Measurements from ENCODE around the gene LRRN4CL. TPM values are rescaled to one million over a fixed set of nuclear protein-coding genes. Genes with fewer than 3 reads are reported as not detected.
"Not testable (repeated sequence)": the region's sequence is repeated elsewhere in the genome, so short reads cannot be mapped to it uniquely, and the experiment has no call there.

LRRN4CL gene
- total RNA-seq, 1 experiment from 2014 or later: 0.14 TPM

DNA sequence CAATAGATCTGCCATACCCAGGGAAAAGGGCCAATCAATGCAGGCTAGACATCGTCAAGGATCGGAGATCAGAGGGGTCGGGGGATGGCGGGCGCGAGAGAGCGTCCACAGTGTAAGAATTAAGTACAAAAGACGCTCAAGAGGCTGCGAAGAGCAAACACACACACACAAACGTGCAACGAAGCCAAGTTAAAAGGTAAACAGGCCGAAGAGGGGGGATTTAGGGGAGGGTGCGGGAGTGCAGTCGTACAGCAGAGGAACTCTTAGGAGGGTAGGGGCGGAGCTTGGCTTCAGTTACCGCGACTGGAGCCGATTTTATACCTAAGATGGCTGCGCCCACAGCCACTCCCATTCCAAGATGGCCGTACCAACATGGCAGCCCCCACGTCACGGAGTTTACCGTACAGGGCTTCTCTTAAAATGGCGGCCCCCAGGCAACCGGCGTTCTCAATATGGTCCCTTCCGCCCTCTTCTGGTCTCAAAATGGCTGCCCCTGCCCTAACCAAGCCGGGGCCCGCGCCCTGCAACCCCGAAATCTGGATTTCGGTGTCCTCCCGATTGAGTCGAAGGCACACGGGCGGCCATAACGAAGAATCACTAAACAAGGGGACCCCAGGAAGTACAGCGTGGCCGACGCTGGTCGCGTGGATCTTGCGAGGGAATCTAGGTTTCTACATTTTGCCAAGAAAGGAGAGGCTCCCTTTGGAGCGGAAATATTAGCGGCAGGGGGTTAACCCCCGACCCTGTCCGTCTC is 20.1 kb upstream of the LRRN4CL start:
- peak; percentile 97 for DNase-seq (ENCODE audit: low spot score)

DNA sequence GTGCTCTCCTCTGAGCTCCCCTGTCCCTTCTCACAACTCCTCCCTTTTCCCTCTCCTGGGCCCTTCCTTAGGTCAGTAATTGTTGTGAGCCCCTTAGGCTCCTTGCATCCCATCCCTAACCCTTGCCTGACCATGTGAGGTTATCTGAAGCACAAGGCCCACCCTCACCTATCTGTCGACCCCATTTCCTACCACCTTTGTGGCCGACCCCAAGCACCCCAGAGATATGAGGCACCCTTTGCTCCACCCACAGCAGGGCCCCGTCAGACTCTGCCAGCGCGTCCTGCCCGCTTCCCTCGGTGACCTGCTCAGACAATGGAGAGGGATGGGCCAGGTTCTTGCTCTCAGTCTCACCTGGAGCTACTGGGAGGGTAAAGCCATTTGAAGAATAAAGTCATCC is 19.5 kb upstream of the LRRN4CL start:
- DNase-seq (ENCODE audit: low spot score): no peak

DNA sequence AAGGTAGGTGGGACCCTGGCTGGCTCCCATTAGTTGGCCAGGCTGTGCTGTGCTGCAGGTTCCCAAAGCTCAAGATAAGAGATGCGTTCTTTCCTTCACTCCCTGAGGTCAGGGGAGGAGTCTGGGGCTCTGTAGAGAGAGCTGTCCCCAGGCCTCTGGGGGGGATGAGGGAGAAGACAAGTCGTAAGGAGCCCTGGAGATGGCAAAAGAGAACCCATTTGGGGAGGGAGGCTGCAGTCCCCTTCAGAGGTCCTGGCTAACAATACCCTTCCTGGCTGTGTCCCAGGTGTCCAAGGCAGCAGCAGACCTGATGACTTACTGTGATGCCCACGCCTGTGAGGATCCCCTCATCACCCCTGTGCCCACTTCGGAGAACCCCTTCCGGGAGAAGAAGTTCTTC is 19.1 kb upstream of the LRRN4CL start:
- no peak for DNase-seq (ENCODE audit: low spot score)

DNA sequence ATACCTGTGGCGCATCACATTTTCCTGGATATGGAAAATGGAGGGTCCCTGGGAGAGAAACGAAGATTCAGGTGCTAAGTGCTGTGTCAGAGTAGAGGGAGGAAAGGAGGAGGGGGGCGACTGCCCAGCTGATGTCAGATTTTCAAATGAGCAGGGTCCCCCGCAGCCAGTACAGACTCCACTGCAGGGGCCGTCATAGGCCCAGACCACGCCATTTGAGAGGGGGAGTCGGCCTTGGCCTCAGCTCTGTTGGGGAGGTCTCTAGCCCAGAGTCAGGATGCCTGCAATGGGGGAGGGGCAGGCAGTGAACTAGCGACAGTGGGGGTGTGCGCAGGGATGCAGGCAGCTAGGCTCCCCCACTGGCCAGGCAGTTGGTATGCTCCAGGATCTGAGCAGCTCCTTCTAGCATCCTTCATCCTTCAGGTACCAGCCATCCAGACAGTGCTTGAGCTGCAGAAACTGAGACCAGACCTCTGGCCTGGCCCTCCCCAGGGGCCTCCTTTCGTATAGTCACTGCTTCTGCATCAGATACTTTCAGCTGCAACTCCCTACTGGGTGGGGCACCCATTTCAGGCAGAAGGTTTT is 18.0 kb upstream of the LRRN4CL start, which contains the start of the genes BSCL2 and GNG3:
Gene BSCL2, minus strand, starts transcription at position 148 of the 585 bp plus-strand sequence. CDS start 229 bp downstream, outside the sequence.
Gene GNG3, plus strand, starts transcription at position 400 of the 585 bp plus-strand sequence. CDS start 620 bp downstream, outside the sequence.
- no peak for DNase-seq (ENCODE audit: low spot score)

DNA sequence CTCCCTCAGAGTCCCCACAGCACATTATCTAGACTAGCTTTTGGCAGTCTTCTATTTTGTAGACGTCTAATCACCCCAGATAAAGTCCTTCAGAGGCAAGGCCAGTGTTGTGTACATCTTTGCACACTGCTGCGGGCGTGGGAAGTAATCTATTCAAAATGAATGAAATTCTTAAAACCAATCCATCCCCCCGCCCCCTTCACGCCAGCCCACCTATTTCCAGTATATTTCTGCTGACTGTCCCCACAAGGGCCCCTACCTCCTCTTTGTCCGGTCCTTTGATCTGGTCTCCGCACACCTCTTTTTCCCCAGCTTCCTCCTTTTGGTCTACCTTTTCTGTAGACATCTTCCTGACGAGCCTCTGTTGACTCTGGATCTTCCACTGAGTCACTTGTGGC is 17.5 kb upstream of the LRRN4CL start:
- no peak for DNase-seq (ENCODE audit: low spot score)

DNA sequence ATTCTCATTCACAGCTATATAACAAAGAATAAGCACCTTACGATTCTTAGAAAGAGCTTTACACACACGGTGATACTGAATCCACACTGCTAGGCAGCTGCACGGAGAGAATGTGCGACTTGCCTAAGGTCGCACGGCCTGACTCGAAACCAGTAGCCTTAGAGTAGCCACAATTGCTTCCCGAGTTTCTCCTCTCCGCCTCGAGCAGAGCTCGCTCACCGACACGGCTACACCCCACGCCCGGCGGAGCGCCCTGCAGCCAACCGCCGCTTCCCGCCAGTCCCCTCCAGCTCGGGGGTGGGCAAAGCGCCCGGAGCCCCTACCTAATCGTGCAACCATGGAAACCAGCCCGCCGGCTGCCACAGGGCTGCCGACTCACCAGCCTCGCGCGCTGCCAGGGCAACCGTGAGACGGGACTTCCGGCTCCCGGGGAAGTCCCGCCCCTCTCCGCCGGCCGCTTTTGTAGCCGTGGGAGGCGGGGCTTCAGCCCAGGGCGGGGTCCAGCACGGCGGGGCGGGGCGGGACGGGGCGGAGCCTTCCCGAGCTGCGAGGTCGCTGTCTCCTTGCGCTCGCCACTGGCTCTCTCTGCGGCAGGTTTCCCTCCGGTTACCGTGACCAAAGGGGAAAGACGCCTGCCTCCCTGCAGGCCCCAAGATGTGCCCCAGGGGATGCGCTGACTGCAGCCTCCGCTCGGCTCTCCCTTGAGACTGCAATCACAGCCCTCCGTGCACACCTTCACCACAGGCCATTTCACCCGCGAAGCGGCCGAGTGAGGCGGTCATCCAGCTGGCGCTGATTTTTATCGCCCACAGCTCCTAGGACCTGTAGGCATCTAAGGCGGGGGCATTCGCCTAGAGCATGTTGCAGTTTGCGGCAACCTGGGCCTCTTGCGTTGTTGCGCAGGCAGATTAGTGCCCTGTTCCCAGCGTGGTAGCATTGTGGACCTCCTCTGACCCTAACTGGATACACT is 16.8 kb upstream of the LRRN4CL start:
- peak; percentile 86 for DNase-seq (ENCODE audit: low spot score)

DNA sequence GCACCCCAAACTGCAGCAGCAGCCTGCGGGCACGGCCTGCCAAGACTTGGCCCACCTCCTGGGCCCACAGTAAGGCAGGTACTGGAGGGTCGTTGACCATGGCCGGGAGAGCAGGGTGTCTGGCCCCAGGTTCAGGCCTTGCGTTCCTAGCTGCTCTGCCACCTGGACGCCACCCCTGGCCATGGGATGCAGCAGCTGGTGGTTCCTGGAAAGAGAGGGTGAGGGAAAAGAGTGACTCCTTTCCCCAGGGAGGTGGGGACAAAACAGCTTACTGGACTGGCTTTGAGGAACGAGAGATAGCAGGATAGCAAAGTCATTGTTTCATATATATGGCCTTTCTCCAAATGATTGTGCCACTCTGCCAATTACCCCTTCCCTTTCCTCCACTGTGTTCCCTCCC is 16.1 kb upstream of the LRRN4CL start:
- peak; percentile 28 for DNase-seq (ENCODE audit: low spot score)

DNA sequence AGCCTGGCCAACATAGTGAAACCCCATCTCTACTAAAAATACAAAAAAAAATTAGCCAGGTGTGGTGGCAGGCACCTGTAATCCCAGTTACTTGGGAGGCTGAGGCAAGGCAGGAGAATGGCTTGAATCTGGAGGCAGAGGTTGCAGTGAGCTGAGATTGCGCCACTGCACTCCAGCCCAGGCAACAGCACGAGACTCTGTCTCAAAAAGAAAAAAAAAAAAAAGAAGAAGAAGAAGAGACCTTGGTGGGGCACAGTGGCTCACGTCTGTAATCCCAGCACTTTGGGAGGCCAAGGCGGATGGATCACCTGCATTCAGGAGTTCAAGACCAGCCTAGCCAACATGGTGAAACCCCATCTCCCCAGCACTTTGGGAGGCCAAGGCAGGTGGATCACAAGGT is 14.6 kb upstream of the LRRN4CL start:
- not testable (repeated sequence) for DNase-seq (ENCODE audit: low spot score)

DNA sequence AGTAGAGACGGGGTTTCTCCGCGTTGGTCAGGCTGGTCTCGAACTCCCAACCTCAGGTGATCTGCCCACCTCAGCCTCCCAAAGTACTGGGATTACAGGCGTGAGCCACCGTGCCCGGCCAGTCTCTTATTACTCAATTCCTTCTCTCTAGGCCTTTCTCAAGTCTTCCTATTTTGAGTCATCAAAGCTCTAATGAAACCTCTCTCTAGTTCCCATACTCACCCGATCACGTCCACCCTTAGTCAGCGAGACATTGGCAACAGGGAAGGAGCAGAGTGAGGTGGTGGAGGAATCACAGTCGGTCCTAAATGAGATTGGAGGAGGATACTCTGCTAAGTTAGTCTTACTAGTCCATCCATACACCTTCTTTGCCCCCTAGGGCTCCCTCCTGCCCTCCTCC is 12.9 kb upstream of the LRRN4CL start:
- DNase-seq (ENCODE audit: low spot score): no peak

DNA sequence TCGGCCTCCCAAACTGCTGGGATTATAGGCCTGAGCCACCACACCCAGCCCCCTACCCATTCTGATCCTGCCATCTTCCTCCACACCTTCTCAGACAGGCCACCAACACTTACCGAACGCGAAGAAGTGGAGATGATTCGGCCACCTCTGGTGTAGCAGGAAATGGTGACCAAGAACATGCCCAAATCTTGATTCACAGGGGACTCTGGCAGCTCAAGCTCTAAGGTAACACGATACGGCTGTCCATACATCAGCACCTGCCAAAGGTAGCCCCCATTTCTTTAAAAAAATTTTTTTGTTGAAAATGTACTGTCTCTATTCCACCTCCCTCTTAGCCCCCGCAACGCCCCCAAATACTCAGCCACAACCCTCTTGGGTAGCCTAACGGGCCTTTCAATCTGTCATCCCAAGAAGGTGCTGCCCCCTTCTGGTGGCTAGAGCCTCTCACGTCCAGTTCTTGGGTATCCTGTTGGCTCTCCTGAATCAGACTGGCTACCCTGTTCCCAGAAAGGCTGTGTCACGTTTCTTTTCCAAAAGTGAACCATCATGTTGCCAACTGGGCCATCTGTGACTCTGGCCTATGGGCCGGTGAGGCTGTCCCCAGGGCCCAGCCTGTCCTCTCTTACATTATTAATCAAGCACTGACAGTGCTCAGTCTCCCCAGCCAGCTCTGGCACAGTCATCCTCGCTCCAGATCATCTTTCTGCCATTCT is 5.3 kb upstream of the LRRN4CL start:
- peak; percentile 70 for DNase-seq (ENCODE audit: low spot score)

DNA sequence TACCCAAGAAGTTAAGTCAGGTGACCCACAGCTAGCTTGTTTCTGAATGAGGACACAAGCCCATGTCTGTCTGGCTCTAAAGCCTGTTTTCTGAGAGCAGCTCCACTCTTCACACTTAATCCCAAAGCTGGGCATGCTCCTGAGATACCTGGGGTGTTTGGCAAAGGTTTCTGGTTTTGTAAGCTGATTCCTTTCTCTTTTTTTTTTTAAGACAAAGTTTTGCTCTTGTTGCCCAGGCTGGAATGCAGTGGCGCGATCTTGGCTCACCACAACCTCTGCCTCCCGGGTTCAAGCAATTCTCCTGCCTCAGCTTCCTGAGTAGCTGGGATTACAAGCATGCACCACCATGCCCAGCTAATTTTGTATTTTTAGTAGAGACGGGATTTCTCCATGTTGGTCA is 4.3 kb upstream of the LRRN4CL start:
- not testable (repeated sequence) for DNase-seq (ENCODE audit: low spot score)

DNA sequence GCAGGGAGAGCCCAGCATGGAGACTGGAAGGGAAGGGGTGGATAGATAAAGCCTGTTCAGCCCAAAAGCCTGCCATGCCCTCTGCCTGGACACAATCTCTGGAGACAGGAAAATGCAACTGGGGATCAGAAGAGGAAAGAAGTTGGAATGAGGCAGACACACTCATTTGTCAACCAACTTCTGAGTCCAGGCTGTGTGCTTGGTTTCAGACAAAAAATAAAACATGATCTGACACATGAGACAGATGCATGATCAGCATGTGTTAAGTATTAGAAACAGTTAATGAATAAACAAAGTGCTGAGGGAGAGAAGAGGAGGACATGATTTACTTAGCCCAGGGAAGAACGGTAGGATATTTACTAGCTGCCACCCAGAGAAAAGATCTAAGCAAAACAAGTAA is 839 bp downstream of the LRRN4CL start:
- DNase-seq (ENCODE audit: low spot score): no peak

DNA sequence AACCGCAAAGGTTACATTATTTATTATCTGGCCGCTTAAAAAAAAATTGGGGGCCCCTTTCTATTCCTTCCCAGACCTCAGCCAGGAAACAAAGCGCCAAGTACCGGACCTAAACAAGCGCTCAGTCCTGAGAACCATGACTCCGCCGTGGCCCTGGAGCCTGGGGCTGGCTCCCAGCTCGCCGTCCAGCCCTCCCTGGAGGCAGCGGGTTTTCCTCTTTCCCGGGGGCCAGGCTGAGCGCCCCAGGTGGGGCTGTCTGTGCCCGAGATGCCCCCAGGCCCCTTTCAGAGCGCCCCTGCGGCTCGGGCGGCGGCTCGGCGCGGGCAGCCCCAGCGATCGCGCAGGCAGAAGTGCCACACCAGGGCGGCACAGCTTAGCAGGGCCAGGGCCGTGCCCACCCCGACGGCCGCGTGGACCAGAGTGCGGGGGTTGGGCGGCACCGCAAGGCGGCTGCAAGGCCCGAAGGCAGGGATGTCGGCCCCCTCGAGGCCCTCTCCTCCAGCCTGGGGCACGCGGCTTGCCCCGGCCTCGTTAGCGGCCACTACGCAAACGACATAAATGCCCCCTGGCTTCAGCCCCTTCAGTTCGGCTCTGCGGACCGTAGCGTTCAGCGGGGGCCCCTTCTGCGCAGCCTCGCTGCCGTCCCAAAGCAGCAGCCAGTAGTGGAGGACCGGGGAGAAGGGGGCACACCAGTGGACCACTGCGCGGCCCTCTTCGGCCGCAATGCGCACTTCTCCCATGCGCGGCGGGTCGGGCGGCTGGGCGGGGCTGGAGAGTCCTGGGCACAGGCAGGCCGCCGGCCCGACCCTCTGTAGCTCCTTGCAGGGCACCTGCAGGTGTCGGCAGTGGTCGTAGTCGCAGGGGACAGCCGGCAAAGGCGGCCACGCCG is 1.6 kb downstream of the LRRN4CL start:
- no peak for DNase-seq (ENCODE audit: low spot score)

DNA sequence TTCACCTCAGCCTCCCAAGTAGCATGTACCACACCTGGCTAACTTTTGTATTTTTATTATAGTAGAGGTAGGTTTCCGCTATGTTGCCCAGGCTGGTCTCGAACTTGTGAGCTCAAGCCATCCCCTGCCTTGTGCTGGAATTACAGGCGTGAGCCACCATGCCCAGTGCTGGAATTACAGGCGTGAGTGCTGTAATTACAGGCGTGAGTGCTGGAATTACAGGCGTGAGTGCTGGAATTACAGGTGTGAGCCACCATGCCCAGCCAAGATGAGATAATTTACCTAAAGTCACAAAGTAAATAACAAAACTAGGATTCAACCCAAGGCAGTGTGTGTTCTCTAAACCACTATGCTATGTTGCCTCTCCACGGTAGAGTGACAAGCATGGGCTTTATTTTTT is 6.8 kb downstream of the LRRN4CL start:
- DNase-seq (ENCODE audit: low spot score): no peak

DNA sequence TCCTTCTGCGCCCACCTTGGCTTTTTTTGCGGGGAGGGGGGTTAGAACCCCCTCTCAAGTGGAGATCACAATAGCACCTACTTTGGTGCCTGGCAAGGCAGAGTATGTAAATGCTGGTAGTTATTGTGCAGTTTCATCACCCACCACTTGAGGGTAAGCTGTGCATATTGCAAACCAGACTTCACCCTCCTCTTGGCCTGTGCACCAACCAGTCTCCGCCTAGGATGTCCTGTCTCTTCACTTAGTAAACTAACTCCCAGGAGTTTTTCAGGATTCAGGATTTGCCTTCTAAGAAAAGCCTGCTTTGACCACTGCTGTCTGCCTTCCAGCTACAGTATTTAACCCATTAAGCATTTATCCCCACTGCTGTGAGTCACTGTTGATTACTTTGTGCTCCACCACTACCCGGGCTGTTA is 8.5 kb downstream of the LRRN4CL start:
- DNase-seq (ENCODE audit: low spot score): peak; percentile 62

DNA sequence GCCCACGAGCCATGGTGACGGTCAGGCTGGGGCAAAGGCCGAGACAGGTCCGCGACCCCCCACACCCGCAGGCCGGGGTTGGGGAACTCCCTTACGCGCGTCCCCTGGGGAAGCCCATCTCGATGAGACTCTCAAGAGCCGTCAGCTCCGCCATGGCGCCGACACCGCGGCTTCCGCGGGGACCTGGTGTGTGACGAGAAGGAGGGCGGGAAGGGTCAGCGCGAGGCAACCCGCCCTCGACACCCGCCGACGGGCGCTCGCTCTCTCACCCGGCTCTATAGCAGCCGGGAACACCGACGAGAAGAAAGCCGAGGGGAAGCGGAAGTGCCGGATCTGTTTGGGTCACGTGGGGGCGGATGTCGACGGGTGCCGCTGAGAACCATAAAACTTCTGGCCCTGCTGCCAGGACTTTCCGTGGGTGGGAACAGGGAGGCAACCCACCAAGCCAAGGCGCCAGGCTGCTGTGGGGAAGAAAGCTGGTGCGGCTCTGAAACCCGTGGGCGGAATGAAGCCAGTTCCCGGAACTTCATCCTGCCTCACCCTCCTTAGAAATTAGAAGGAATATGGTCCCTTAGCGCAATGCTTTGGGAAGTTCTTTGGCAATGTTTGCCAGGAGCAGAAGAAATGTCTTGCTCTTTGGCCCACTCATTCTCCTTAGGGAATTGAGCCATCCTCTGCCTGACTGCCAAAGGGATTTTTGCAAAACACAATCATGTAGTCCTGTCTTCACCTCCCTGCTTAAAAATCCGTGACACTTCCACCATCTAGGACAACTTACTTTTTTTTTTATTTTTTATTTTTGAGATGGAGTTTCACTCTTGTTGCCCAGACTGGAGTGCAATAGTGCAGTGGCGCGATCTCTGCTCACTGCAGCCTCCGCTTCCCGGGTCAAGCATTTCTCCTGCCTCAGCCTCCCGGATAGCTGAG is 10.3 kb downstream of the LRRN4CL start, which contains the start of gene UBXN1:
Gene UBXN1, minus strand, starts transcription at position 304 of the 927 bp plus-strand sequence. Its CDS starts 150 bp downstream, at position 154.
- DNase-seq (ENCODE audit: low spot score): peak; percentile 82

DNA sequence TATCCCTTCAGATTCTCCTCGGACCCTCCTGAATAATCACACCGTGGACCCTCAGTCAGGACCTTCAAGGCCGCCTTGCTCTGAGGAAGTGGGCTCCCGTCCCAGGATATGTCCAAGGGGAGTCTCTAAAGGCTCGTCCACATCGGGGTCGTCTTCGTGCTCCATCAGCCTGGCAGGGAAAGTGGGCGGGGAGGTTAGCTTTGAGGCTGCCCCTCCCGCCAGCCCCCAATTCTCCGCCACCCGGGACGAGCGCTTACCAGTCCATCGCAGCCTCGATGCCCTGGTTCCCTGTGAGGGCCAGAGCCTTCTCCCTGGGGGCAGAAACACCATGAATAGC is 10.9 kb downstream of the LRRN4CL start:
- no peak for DNase-seq (ENCODE audit: low spot score)

DNA sequence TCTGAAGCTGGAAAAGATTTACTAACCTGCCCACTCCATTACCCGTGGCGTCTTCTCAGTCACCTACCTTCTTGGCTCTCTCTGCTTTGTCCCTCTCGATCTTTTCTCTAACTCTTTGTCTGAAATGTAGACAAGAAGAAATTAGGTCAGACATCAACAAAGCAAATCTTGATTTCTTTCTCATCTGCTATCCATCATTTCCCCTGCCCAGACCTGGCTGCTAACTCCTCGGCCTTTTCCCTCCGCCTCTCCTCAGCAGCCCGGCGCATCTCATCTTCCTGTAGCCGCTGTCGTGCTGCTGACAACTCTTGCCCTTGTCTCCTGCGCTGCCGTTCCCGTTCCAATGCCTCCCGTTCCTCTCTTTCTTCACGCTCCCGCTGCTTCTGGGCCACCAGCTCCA is 11.6 kb downstream of the LRRN4CL start:
- DNase-seq (ENCODE audit: low spot score): no peak

DNA sequence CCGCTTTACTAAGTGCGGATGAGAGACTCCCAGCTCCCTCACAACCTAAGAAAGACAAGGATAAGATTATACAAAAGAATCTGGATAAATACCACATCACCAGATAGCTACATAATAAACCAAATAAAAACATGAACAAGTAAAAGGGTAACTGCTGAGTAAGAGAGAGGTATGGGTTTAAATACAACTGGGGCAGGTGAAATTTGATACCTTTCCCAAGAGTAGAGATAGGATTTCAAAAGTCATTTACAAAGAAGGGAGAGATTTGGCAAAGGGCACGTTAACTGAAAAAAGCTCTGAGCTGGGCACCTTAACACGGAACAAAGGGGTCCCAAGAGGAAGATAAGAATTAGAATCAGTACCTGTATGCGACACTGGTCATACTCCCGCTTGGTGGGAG is 12.2 kb downstream of the LRRN4CL start:
- no peak for DNase-seq (ENCODE audit: low spot score)
